ENCODE data around the gene NCBP3.
A peak's percentile ranks its signal among the peaks of the same experiment; 100 is the strongest.

The NCBP3 gene

DNA sequence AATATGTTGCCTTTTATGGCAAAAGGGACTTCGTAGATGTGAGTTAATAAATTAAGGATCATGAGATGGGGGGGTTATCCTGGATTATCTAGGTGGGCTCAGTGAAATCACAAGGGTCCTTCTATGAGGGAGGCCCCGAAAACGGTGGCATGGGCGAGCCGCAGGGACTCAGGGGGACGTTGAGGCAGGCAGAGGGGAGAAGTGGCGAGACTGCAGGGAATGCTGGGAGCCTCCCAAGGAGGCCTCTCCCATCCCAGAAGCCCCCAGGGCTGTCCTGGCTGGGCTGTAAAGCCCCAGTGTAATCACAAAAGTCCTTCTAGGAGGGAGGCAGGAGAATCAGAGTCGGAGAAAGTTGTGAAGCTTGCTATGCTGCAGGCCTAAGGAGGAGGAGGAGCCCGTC, 80.1 kb downstream of the NCBP3 start:
- H3K9me3 ChIP-seq (ENCODE audit: insufficient read depth, low read depth, low read length): no peaks in the 10 kb centered on the region
- H3K27me3 ChIP-seq (ENCODE audit: insufficient read depth, low read length, poor library complexity, severe bottlenecking): no peaks in the 10 kb centered on the region
- H3K79me2 ChIP-seq (ENCODE audit: insufficient read depth, low read length): no peaks in the 10 kb centered on the region
- H3K9ac ChIP-seq (ENCODE audit: low read depth, low read length, poor library complexity, severe bottlenecking): peak overlapping the region; percentile 81
- H3K4me3 ChIP-seq (ENCODE audit: low read length, poor library complexity, severe bottlenecking): peak overlapping the region; percentile 66
- H3K4me2 ChIP-seq (ENCODE audit: low read depth, low read length, poor library complexity, severe bottlenecking): peak overlapping the region; percentile 86
- no peaks in the 10 kb centered on the region for H3K36me3 ChIP-seq (ENCODE audit: insufficient read depth, low read length)
- H3K9me2 ChIP-seq (replicated peaks; ENCODE audit: low read depth, low read length): no peaks in the 10 kb centered on the region
- H2AFZ ChIP-seq (ENCODE audit: low read length): 0 out of 2 replicates have a peak overlapping the region, but pooled peaks have one; percentile 10
- H4K20me1 ChIP-seq (ENCODE audit: insufficient read depth, low read length, poor library complexity, severe bottlenecking): no peaks in the 10 kb centered on the region
- peaks cover 11% of the 10 kb centered on the region for H3F3A ChIP-seq (ENCODE audit: low read depth)
- H3K4me1 ChIP-seq (ENCODE audit: insufficient read depth, low read length, poor library complexity, severe bottlenecking): peaks cover 60% of the 10 kb centered on the region
- TF ChIP-seq EZH2phosphoT487 (IDR thresholded peaks at IDR 0.05; ENCODE audit: borderline replicate concordance): no peak
- TF ChIP-seq, protein P1, sequence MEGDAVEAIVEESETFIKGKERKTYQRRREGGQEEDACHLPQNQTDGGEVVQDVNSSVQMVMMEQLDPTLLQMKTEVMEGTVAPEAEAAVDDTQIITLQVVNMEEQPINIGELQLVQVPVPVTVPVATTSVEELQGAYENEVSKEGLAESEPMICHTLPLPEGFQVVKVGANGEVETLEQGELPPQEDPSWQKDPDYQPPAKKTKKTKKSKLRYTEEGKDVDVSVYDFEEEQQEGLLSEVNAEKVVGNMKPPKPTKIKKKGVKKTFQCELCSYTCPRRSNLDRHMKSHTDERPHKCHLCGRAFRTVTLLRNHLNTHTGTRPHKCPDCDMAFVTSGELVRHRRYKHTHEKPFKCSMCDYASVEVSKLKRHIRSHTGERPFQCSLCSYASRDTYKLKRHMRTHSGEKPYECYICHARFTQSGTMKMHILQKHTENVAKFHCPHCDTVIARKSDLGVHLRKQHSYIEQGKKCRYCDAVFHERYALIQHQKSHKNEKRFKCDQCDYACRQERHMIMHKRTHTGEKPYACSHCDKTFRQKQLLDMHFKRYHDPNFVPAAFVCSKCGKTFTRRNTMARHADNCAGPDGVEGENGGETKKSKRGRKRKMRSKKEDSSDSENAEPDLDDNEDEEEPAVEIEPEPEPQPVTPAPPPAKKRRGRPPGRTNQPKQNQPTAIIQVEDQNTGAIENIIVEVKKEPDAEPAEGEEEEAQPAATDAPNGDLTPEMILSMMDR (conservative IDR thresholded peaks at IDR 0.05; ENCODE audit: low read length): no peak

DNA sequence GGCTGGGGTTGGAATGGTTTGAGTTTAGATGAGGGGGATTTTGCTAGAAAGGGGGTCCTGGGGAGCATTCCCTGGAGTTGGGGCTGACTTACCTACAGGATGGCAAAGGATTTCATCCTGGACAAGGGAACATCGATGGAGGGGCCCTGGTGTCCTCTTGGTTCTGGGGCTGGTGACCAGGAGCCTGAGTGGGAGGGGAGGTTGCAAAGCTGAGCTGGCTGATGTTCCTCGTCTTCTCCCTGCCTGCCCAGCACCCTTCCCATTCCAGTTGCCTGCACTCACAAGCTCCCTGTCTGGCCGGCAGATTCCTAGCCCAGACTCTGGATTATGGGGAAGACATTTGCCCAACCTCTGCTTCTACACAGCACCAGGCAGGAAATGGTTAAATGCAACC, 82.3 kb downstream of the NCBP3 start:
- Histone ChIP-seq H3K4me2 (ENCODE audit: low read depth, low read length, poor library complexity, severe bottlenecking) (no peak overlapping the region), H3K4me1 (ENCODE audit: insufficient read depth, low read length, poor library complexity, severe bottlenecking) (peaks cover 38% of the 10 kb centered on the region), H3K79me2 (ENCODE audit: insufficient read depth, low read length) (no peaks in the 10 kb centered on the region), H3K4me3 (ENCODE audit: low read length, poor library complexity, severe bottlenecking) (no peak overlapping the region), H2AFZ (ENCODE audit: low read length) (no peak overlapping the region), H3F3A (ENCODE audit: low read depth) (peaks cover 8% of the 10 kb centered on the region), H3K9me2 (replicated peaks; ENCODE audit: low read depth, low read length) (no peaks in the 10 kb centered on the region), H3K27me3 (ENCODE audit: insufficient read depth, low read length, poor library complexity, severe bottlenecking) (no peaks in the 10 kb centered on the region), H4K20me1 (ENCODE audit: insufficient read depth, low read length, poor library complexity, severe bottlenecking) (no peaks in the 10 kb centered on the region), H3K36me3 (ENCODE audit: insufficient read depth, low read length) (no peaks in the 10 kb centered on the region), H3K9me3 (ENCODE audit: insufficient read depth, low read depth, low read length) (no peaks in the 10 kb centered on the region), H3K9ac (ENCODE audit: low read depth, low read length, poor library complexity, severe bottlenecking) (peak overlapping the region; percentile 37)
- no peak for TF ChIP-seq EZH2phosphoT487 (IDR thresholded peaks at IDR 0.05; ENCODE audit: borderline replicate concordance)
- TF ChIP-seq, protein P1 (conservative IDR thresholded peaks at IDR 0.05; ENCODE audit: low read length): no peak

DNA sequence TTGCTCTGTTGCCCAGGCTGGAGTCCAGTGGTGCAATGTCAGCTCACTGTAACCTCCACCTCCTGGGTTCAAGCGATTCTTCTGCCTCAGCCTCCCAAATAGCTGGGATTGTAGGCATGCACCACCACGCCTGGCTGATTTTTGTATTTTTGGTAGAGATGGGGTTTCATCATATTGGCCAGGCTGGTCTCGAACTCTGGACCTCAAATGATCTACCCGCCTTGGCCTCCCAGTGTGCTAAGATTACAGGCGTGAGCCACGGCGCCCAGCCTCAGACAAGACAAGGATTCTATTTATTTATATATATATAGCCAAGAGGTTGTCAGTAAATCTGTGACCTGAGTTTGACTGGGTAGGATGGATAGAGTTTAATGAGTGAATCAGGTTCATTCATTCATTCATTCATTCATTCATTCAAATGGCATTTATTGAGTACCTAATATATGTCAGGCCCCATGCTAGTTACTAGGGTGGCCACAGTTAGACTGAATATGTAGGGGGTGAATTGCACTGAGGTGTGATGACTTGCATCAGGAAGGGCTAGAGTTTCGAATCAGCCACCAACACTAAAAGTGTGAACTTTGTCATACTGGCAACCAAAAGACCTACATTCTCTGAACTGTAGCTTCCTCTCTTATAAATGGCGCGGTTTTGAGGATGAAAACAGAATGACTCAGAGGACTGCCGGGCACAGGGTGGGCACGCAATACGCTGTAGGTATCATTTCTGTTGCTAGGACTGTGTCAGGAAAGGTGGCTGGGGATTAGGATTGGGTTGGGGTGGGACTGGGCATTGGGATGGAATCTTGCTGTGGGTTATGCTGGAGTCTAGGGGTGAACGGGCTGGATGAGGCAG, 82.9 kb downstream of the NCBP3 start:
- H3K9ac ChIP-seq (ENCODE audit: low read depth, low read length, poor library complexity, severe bottlenecking): peak overlapping the region; percentile 37
- no peaks in the 10 kb centered on the region for H3K27me3 ChIP-seq (ENCODE audit: insufficient read depth, low read length, poor library complexity, severe bottlenecking)
- peaks cover 32% of the 10 kb centered on the region for H3K4me1 ChIP-seq (ENCODE audit: insufficient read depth, low read length, poor library complexity, severe bottlenecking)
- H2AFZ ChIP-seq (ENCODE audit: low read length): no peak overlapping the region
- no peaks in the 10 kb centered on the region for H3K36me3 ChIP-seq (ENCODE audit: insufficient read depth, low read length)
- H3K4me2 ChIP-seq (ENCODE audit: low read depth, low read length, poor library complexity, severe bottlenecking): no peak overlapping the region
- H4K20me1 ChIP-seq (ENCODE audit: insufficient read depth, low read length, poor library complexity, severe bottlenecking): no peaks in the 10 kb centered on the region
- H3K9me3 ChIP-seq (ENCODE audit: insufficient read depth, low read depth, low read length): no peaks in the 10 kb centered on the region
- H3F3A ChIP-seq (ENCODE audit: low read depth): peaks cover 8% of the 10 kb centered on the region
- no peak overlapping the region for H3K4me3 ChIP-seq (ENCODE audit: low read length, poor library complexity, severe bottlenecking)
- no peaks in the 10 kb centered on the region for H3K79me2 ChIP-seq (ENCODE audit: insufficient read depth, low read length)
- TF ChIP-seq EZH2phosphoT487 (IDR thresholded peaks at IDR 0.05; ENCODE audit: borderline replicate concordance): no peak
- TF ChIP-seq, protein P1 (conservative IDR thresholded peaks at IDR 0.05; ENCODE audit: low read length): no peak
- no peaks in the 10 kb centered on the region for H3K9me2 ChIP-seq (replicated peaks; ENCODE audit: low read depth, low read length)
